Lower leg skin (tissue), 4 donors: Measurements from ENCODE around the gene LIPG. TPM values are rescaled to one million over a fixed set of nuclear protein-coding genes. Genes with fewer than 3 reads are reported as not detected.

Source experiments
- DNase-seq, 2 donors: peaks; one replicate each; pipeline ENCODE4 v3.0.0-alpha.2; 2019; ENCODE audit warnings: low spot score in 2 of 2
- H3K4me3 ChIP-seq: fragments of 200-600 bp; sonication (generic); 2 replicates; pipeline ENCODE4 v1.5.1; 2017; ENCODE audit warnings: mild to moderate bottlenecking, low read depth; ENCODE audit not compliant: poor library complexity, severe bottlenecking
- POLR2A ChIP-seq, 2 donors: fragments of 450-650 bp; IDR thresholded peaks; one replicate each; pipeline ENCODE4 v1.6.1; 2016 to 2017; ENCODE audit warnings: antibody characterized with exemption in 2 of 2, mild to moderate bottlenecking in 1 of 2, moderate library complexity in 1 of 2
- WGBS, 2 donors: methylation state at CpG; one replicate each; pipeline ENCODE4 v1.1.5; 2018; 5-methylcytosine and 5-hydroxymethylcytosine counted together
- intact Hi-C: fragments of 100-400 bp; cut with DNase I; formaldehyde crosslinking; loops from one replicate; pipeline ENCODE4 v1.15.0; 2023; ENCODE audit warnings: low total_unique reads
- total RNA-seq, 4 donors: library from RNA; depleted of rRNA; stranded (reverse); fragments of >200 nt; gene quantifications; one replicate each; pipeline ENCODE4 v1.1.0, GENCODE V29; 2016
- TF ChIP-seq, protein P1 (sequence below), 3 donors: fragments of 450-650 bp; IDR thresholded peaks; one replicate each; pipeline ENCODE4 v1.5.1; 2016; ENCODE audit warnings: antibody characterized with exemption in 3 of 3, mild to moderate bottlenecking in 3 of 3, moderate library complexity in 2 of 3

LIPG gene
- total RNA-seq, 4 donors from 2014 or later: 0.23 to 3.6 (median 2.0) TPM

DNA sequence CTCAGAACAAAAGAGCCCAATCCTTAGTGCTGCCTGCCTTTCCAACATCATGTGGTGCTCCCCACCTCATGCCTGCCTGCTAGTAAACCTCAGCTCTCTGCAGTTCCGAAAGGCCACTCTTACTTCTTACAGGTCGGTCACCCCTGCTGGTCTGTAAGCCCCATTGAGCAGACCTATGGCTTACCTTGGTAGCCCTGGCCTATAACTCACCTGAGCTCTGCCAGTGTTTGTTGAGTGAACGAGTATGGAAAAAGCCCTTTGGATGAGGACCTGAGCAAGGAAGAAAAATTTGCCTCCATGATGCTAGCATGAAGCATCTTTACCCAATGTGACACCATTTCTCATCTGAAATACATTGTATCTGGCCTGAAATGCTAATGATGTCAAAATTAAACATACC lies 83.3 kb downstream of the LIPG start:
- TF ChIP-seq, protein P1, sequence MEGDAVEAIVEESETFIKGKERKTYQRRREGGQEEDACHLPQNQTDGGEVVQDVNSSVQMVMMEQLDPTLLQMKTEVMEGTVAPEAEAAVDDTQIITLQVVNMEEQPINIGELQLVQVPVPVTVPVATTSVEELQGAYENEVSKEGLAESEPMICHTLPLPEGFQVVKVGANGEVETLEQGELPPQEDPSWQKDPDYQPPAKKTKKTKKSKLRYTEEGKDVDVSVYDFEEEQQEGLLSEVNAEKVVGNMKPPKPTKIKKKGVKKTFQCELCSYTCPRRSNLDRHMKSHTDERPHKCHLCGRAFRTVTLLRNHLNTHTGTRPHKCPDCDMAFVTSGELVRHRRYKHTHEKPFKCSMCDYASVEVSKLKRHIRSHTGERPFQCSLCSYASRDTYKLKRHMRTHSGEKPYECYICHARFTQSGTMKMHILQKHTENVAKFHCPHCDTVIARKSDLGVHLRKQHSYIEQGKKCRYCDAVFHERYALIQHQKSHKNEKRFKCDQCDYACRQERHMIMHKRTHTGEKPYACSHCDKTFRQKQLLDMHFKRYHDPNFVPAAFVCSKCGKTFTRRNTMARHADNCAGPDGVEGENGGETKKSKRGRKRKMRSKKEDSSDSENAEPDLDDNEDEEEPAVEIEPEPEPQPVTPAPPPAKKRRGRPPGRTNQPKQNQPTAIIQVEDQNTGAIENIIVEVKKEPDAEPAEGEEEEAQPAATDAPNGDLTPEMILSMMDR (IDR thresholded peaks at IDR 0.05): no peak
- no peak for TF ChIP-seq POLR2A (IDR thresholded peaks at IDR 0.05)
- WGBS, 2 donors: 83 to 87% methylated on average over 3 of the region's 3 CpGs
- no peak overlapping the region for H3K4me3 ChIP-seq
- intact Hi-C loops: no loop called here
- DNase-seq: peak in 1 of 2 donors; percentile 54

GRCh38 chr18:49645841-49646351 lies 84.0 kb downstream of the LIPG start:
- intact Hi-C loops: no loop called here
- 15 to 29% methylated on average over 10 of the region's 10 CpGs for WGBS, 2 donors
- TF ChIP-seq POLR2A (IDR thresholded peaks at IDR 0.05): no peak
- TF ChIP-seq, protein P1 (IDR thresholded peaks at IDR 0.05): no peak
- peak; percentile 61 to 94 for DNase-seq
- no peak overlapping the region for H3K4me3 ChIP-seq

GRCh38 chr18:49646873-49647272 lies 85.0 kb downstream of the LIPG start:
- 79 to 85% methylated on average over 3 of the region's 3 CpGs for WGBS, 2 donors
- intact Hi-C loops: no loop called here
- TF ChIP-seq POLR2A (IDR thresholded peaks at IDR 0.05): no peak
- TF ChIP-seq, protein P1 (IDR thresholded peaks at IDR 0.05): no peak
- no peak overlapping the region for H3K4me3 ChIP-seq
- DNase-seq: peak in 1 of 2 donors; percentile 31

DNA sequence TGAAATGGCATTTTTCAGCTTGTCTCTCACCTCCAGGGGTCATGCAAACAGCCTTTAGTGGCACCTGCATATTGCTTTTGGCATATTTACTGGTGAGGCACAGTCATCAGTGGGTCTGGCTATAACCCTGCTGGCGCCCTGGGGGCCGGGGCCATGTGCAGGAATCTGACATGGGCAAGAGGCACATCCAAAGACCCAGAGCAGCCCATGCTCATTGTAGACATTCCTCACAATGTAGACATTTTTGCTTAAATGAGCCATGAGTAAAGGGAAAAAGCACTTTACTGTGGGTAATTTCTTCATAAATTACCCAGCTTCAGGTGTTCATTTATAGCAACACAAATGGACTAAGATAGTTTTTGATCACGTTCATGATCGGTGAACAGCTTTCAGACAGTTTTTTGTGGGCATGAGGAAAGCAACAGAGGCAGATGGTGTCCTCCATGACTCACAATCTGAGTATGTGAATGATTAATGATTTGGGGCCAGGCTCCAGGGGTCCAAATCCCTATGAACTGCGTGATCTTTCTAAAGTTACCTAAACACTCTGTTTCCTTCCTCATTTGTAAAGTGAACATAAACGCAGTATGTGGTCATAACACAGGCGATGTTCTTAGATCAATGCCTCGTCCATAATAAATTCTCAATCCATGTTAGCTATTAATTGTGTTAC lies 85.8 kb downstream of the LIPG start:
- intact Hi-C loops: no loop called here
- 80 to 91% methylated on average over 8 of the region's 8 CpGs for WGBS, 2 donors
- no peak overlapping the region for H3K4me3 ChIP-seq
- no peak for DNase-seq
- TF ChIP-seq POLR2A (IDR thresholded peaks at IDR 0.05): no peak
- TF ChIP-seq, protein P1 (IDR thresholded peaks at IDR 0.05): no peak

GRCh38 chr18:49648326-49648725 lies 86.5 kb downstream of the LIPG start:
- no peak for TF ChIP-seq POLR2A (IDR thresholded peaks at IDR 0.05)
- TF ChIP-seq, protein P1 (IDR thresholded peaks at IDR 0.05): no peak
- intact Hi-C loops: no loop called here
- 83 to 84% methylated on average over 5 of the region's 5 CpGs for WGBS, 2 donors
- H3K4me3 ChIP-seq: no peak overlapping the region
- DNase-seq: no peak

Other genes with a start within 250 kb of the LIPG start
- 10 to 100 TPM; 29.0 to 67.1 (median 54.3) TPM for gene DYM, start 101.4 kb upstream of the LIPG start, total RNA-seq
- gene C18orf32, start 74.8 kb upstream of the LIPG start, total RNA-seq: 10 to 100 TPM; 16.5 to 37.1 (median 31.3) TPM
- 1,000 to 10,000 TPM; 1,336 to 2,420 (median 1,807) TPM for gene RPL17, start 69.6 kb upstream of the LIPG start, total RNA-seq